HUES6 (cell line): ENCODE results near the gene DNAJC11.

Experiments used
- H3K27ac ChIP-seq: 2 replicates; pipeline ENCODE4 v1.7.0; 2013; ENCODE audit warnings: low read depth, mild to moderate bottlenecking, low read length, inconsistent platforms
- H3K27me3 ChIP-seq: 2 replicates; pipeline ENCODE4 v1.6.1; 2013; ENCODE audit warnings: low read length; ENCODE audit not compliant: control insufficient read depth, insufficient read depth
- H3K36me3 ChIP-seq: 2 replicates; pipeline ENCODE4 v1.6.1; 2013; ENCODE audit warnings: low read length; ENCODE audit not compliant: control insufficient read depth, insufficient read depth
- H3K4me1 ChIP-seq: 2 replicates; pipeline ENCODE4 v1.6.1; 2013; ENCODE audit warnings: low read length; ENCODE audit not compliant: control insufficient read depth, insufficient read depth
- H3K4me3 ChIP-seq: 2 replicates; pipeline ENCODE4 v1.5.1; 2013; ENCODE audit warnings: low read depth, low read length
- H3K9ac ChIP-seq: one replicate; pipeline ENCODE4 v1.6.1; 2013; ENCODE audit warnings: mild to moderate bottlenecking, low read length
- H3K9me3 ChIP-seq: 2 replicates; pipeline ENCODE4 v1.6.1; 2013; ENCODE audit warnings: low read depth, low read length; ENCODE audit not compliant: control insufficient read depth, insufficient read depth

DNAJC11 gene

DNA sequence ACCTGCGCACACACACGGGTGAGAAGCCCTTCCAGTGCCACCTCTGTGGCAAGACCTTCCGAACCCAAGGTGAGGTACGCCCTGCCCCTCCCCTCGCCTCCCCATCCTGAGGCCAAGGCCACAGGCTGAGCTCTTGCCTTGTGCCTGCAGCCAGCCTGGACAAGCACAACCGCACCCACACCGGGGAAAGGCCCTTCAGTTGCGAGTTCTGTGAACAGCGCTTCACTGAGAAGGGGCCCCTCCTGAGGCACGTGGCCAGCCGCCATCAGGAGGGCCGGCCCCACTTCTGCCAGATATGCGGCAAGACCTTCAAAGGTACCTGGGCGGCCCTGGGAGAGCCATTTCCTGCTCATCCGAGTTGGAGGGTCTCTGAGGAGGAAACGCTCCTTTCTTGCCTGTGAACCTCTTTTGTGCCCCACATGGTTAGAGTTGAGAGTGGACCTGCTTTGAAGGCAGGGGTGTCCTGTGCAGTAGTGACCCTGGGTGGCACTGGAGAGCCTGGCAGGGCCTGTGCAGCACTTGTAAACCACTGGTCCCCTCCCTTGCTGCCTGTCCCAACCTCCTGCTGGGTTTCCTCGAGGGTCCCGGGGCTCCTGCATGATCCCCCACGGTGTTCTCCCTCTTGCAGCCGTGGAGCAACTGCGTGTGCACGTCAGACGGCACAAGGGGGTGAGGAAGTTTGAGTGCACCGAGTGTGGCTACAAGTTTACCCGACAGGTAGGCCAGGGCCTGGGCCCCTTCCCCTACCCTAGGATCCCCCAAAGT, 113.3 kb downstream of the DNAJC11 start:
- H3K36me3 ChIP-seq, result peaks cover 62% of the 10 kb centered on the region
- no peaks in the 10 kb centered on the region for H3K4me1 ChIP-seq
- H3K27me3 ChIP-seq, result no peaks in the 10 kb centered on the region
- no peak overlapping the region for H3K4me3 ChIP-seq
- H3K27ac ChIP-seq, result no peak overlapping the region
- H3K9me3 ChIP-seq, result no peaks in the 10 kb centered on the region
- no peak overlapping the region for H3K9ac ChIP-seq

DNA sequence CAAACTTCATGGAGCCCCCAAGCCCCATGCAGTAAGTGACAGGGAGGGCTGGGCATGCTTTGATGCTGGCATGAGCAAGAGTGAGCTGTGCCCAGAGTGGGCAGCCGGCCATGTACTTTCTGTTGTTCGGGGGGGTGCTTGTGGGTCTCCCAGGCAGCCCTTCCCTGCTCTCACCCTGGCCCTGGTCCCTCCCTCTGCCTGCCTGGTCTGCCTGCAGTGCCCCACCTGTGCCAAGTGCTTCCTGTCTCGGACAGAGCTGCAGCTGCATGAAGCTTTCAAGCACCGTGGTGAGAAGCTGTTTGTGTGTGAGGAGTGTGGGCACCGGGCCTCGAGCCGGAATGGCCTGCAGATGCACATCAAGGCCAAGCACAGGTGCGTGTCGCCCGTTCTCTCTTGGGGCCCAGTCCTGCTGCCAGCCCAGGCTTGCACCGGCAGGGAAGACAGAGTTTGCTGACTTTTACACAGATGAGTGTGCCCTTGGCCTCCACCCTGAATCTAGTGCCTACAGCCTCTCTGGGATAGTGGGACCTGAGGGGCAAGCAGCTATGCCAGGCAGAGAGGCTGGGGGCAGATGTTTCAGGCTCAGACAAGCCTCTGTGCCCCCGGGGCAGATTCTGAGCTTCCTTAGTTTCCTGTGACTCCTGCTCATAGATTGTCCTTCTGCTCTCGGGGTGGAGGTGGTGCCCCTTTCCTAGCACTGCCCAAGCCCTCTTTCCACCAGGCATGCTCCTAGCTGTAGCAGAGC, 114.2 kb downstream of the DNAJC11 start:
- Histone ChIP-seq H3K27ac (no peak overlapping the region), H3K9me3 (no peaks in the 10 kb centered on the region), H3K9ac (no peak overlapping the region), H3K4me1 (no peaks in the 10 kb centered on the region), H3K27me3 (no peaks in the 10 kb centered on the region), H3K36me3 (peaks cover 55% of the 10 kb centered on the region), H3K4me3 (no peak overlapping the region)

DNA sequence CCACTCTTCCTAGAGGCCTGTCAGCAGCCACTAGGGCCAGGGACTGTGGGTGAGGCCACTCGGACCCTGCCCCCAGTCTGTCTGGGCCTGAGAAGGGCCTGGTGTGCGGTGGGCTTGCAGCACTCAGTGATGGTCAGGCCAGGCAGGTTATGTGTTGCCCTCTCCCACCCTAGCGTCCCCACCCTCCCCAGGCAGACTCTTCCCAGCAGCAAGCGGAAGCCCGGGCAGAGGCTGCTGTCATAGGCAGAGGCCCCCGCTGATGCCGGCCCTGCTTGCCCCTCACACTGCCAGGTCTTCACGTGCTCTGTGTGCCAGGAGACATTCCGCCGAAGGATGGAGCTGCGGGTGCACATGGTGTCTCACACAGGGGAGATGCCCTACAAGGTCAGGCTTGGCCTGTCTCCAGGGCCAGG, 115.2 kb downstream of the DNAJC11 start:
- Histone ChIP-seq H3K9me3 (no peaks in the 10 kb centered on the region), H3K4me1 (no peaks in the 10 kb centered on the region), H3K27ac (no peak overlapping the region), H3K9ac (no peak overlapping the region), H3K36me3 (peaks cover 53% of the 10 kb centered on the region), H3K27me3 (no peaks in the 10 kb centered on the region), H3K4me3 (no peak overlapping the region)

GRCh38 chr1:6585841-6586240, 115.8 kb downstream of the DNAJC11 start:
- Histone ChIP-seq H3K9me3 (no peaks in the 10 kb centered on the region), H3K4me1 (peaks cover 3% of the 10 kb centered on the region; the same call in 1 of the 2 replicates), H3K4me3 (no peak overlapping the region), H3K9ac (no peak overlapping the region), H3K36me3 (peaks cover 48% of the 10 kb centered on the region), H3K27ac (no peak overlapping the region), H3K27me3 (no peaks in the 10 kb centered on the region)

DNA sequence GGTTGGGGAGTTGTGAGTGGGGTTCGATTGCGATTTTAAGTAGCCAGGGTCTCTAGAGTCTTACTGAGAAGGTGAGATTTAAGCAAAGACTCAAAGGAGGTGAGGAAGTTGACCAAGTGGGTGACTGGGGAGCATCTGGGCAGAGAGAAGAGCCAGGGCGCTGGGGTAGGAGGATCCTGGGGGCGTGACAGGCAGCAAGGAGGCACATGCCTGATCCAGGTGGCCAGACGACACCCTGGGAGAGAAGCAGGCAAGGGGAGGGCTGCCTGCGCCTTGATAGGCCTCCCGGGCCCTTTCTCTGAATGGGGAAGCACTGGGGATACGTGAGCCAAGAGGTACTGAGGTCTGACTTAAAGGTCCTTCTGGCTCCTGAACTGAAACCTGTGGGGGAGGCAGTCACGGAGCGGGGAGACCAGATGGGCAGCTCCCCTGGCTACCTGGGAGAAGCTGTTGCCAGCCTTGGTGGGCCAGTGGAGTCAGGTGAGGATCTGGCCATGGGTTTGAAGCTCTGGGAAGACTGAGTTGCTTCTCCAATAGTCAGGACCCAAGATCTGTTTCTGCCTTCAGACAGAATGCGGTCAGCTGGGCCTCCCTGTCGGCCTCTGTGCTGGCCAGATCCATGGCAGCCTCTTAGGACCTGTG, 116.4 kb downstream of the DNAJC11 start:
- peaks cover 41% of the 10 kb centered on the region for H3K36me3 ChIP-seq

More for the DNA sequence above, 116.4 kb downstream of the DNAJC11 start:
- H3K4me3 ChIP-seq, result no peak overlapping the region
- H3K9me3 ChIP-seq, result no peaks in the 10 kb centered on the region
- H3K9ac ChIP-seq, result no peak overlapping the region
- no peak overlapping the region for H3K27ac ChIP-seq
- H3K4me1 ChIP-seq, result peaks cover 7% of the 10 kb centered on the region; the same call in 1 of the 2 replicates
- no peaks in the 10 kb centered on the region for H3K27me3 ChIP-seq
